Activated CD4-positive, alpha-beta memory T cell treated with anti-CD3 and anti-CD28 coated beads, Interleukin-2, amount 10 ng/mL, durations not matched to agents 7 days and 5 days (primary cell): ENCODE measurements around the gene GATAD2A. TPM values are rescaled to one million over a fixed set of nuclear protein-coding genes. Genes with fewer than 3 reads are reported as not detected.

Experiments
- CTCF ChIA-PET: fragments of 350-600 bp; sonication (Branson Sonifier 250); formaldehyde crosslinking; loops from one replicate; lab custom pipeline; 2021; ENCODE audit warnings: antibody characterized with exemption, inconsistent platforms; lab: Charles Lee
- POLR2A ChIA-PET: fragments of 350-600 bp; sonication (Branson Sonifier 250); formaldehyde crosslinking; loops from one replicate; lab custom pipeline; 2021; ENCODE audit warnings: antibody characterized with exemption; lab: Charles Lee
- DNase-seq: peaks from one replicate; pipeline ENCODE4 v3.0.0-alpha.2; 2020
- H3K27ac Mint-ChIP-seq: one replicate; pipeline ENCODE4 v1.8.0; 2021; ENCODE audit warnings: mild to moderate bottlenecking, mixed read lengths
- H3K27me3 Mint-ChIP-seq: one replicate; pipeline ENCODE4 v1.8.0; 2021; ENCODE audit warnings: mixed read lengths
- H3K36me3 Mint-ChIP-seq: one replicate; pipeline ENCODE4 v1.8.0; 2021; ENCODE audit warnings: low read depth, mixed read lengths
- H3K4me1 Mint-ChIP-seq: one replicate; pipeline ENCODE4 v1.8.0; 2021; ENCODE audit warnings: mixed read lengths
- H3K4me3 Mint-ChIP-seq: one replicate; pipeline ENCODE4 v1.8.0; 2021; ENCODE audit warnings: mild to moderate bottlenecking, mixed read lengths
- H3K9me3 Mint-ChIP-seq: one replicate; pipeline ENCODE4 v1.8.0; 2021; ENCODE audit warnings: mixed read lengths
- total RNA-seq, 2 experiments: library from RNA; stranded (reverse); gene quantifications; one replicate each; pipeline ENCODE4 v1.2.3, GENCODE V29; 2021

Gene GATAD2A
- total RNA-seq, 2 experiments from 2014 or later, result 109 to 113 TPM

GRCh38 chr19:19416280-19416679 lies 10.8 kb downstream of the GATAD2A start:
- no peaks in the 10 kb centered on the region for H3K27me3 Mint-ChIP-seq
- ChIA-PET POLR2A (interaction anchor here (0.8 to 1.0 kb wide), 2 partner anchors 9 to 11 kb away, joined by 3 read pairs; partner anchors contain the start of gene GATAD2A), CTCF (interaction anchor here (0.7 to 1.9 kb wide), 2 partner anchors 11 to 235 kb away, joined by 3 to 5 read pairs; partner anchors contain the start of gene GATAD2A)
- peaks cover 35% of the 10 kb centered on the region for H3K36me3 Mint-ChIP-seq
- H3K27ac Mint-ChIP-seq, result no peak overlapping the region
- no peaks in the 10 kb centered on the region for H3K9me3 Mint-ChIP-seq
- no peak overlapping the region for H3K4me3 Mint-ChIP-seq
- peaks cover 54% of the 10 kb centered on the region for H3K4me1 Mint-ChIP-seq
- DNase-seq, result no peak

- no peaks in the 10 kb centered on the region for H3K27me3 Mint-ChIP-seq
- no peaks in the 10 kb centered on the region for H3K9me3 Mint-ChIP-seq
- ChIA-PET POLR2A (interaction anchor here (1.0 to 1.5 kb wide), 2 partner anchors 10 to 12 kb away, joined by 3 to 6 read pairs; partner anchors contain the start of gene GATAD2A), CTCF (interaction anchor here (0.7 to 1.9 kb wide), 2 partner anchors 12 to 236 kb away, joined by 3 to 5 read pairs; partner anchors contain the start of gene GATAD2A)
- H3K4me3 Mint-ChIP-seq, result no peak overlapping the region
- peaks cover 55% of the 10 kb centered on the region for H3K4me1 Mint-ChIP-seq
- H3K36me3 Mint-ChIP-seq, result peaks cover 33% of the 10 kb centered on the region
- no peak overlapping the region for H3K27ac Mint-ChIP-seq
- DNase-seq, result no peak
Measured at GRCh38 chr19:19417046-19417445, 11.6 kb downstream of the GATAD2A start.

DNA sequence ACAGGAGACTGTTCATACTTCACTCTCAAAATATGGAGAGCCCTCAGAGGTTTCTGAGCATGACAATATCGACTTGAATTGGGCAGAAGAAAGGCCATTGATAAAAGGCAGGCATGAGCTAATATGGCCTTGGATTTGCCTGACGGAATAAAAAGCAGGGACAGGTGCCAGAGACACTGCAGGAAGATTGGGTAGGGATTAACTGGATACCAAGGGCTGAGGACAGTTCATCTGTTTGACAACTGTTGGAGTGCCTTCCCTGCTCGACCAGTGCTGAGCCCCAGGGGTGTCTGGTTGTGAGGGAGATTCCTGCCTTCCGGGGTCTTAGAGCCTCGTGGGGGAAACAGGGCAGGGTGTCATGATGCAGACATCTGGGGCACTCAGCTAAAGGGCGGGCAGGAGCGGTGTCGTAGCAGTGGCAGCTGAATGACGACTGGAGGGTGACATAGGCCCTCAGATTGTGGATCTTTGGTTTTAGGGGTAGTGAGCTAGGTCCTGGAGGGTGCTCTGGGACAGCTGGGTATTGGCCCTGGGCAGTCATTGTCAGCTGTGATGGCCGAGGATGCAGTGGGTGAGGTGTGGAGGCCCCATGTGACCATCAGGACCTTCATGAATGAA lies 12.3 kb downstream of the GATAD2A start:
- DNase-seq, result no peak
- Mint-ChIP-seq H3K36me3 (peaks cover 27% of the 10 kb centered on the region), H3K4me1 (peaks cover 52% of the 10 kb centered on the region), H3K4me3 (no peak overlapping the region), H3K9me3 (no peaks in the 10 kb centered on the region), H3K27ac (no peak overlapping the region), H3K27me3 (no peaks in the 10 kb centered on the region)
- CTCF ChIA-PET, result interaction anchor here (1.1 kb wide), 1 partner anchor 73 kb away, joined by 3 read pairs; no protein-coding TSS in a partner anchor
- POLR2A ChIA-PET, result interaction anchor here (1.5 kb wide), 1 partner anchor 11 kb away, joined by 6 read pairs; no protein-coding TSS in a partner anchor

- H3K9me3 Mint-ChIP-seq, result no peaks in the 10 kb centered on the region
- ChIA-PET CTCF (interaction anchor here (1.1 kb wide), 1 partner anchor 72 kb away, joined by 3 read pairs; no protein-coding TSS in a partner anchor), POLR2A (no interaction called here)
- H3K4me1 Mint-ChIP-seq, result peaks cover 45% of the 10 kb centered on the region
- H3K4me3 Mint-ChIP-seq, result no peak overlapping the region
- peaks cover 21% of the 10 kb centered on the region for H3K36me3 Mint-ChIP-seq
- no peaks in the 10 kb centered on the region for H3K27me3 Mint-ChIP-seq
- H3K27ac Mint-ChIP-seq, result peak overlapping the region; percentile 58
- no peak for DNase-seq
Measured at GRCh38 chr19:19418555-19419260, 13.2 kb downstream of the GATAD2A start.

DNA sequence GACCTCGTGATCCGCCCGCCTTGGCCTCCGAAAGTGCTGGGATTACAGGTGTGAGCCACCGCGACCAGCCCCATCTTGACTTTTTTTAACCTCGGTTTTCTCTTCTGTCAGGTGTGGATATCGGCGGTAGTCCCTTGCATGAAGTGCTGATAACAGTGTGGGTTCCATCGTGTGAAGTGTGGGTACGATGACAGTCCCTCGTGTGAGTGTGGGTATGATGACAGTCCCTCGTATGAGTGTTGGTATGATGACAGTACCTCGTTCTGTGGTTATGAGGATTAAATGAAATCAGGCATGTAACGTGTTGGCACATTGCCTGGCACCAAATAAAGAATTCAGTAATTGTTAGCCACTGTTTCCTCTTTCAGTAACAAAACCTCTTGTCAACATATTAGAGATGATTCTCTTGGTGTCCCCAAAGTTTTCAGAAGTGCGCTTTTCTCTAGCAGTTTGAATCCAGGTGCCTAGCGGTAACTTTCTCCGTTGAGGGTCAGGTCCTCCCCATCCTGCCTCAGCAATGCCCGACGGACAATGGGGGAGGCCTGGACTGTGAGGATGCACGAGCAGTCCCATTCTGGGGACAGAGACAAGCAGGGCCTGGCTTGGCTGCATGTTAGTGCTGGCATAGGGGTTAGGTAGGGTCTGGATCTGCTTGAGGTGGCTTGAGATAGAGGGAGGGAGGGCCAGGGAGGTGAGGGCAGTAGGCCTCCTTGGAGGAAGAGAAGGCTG lies 15.3 kb downstream of the GATAD2A start:
- Mint-ChIP-seq H3K36me3 (peaks cover 13% of the 10 kb centered on the region), H3K4me3 (no peak overlapping the region), H3K4me1 (peaks cover 39% of the 10 kb centered on the region), H3K27me3 (no peaks in the 10 kb centered on the region), H3K27ac (no peak overlapping the region), H3K9me3 (no peaks in the 10 kb centered on the region)
- ChIA-PET CTCF (interaction anchor here (0.7 kb wide), 1 partner anchor 68 kb away, joined by 3 read pairs; no protein-coding TSS in a partner anchor), POLR2A (no interaction called here)
- DNase-seq, result no peak

- H3K27me3 Mint-ChIP-seq, result no peaks in the 10 kb centered on the region
- DNase-seq, result no peak
- H3K9me3 Mint-ChIP-seq, result no peaks in the 10 kb centered on the region
- ChIA-PET POLR2A (no interaction called here), CTCF (no interaction called here)
- H3K4me1 Mint-ChIP-seq, result peaks cover 33% of the 10 kb centered on the region
- no peak overlapping the region for H3K4me3 Mint-ChIP-seq
- H3K36me3 Mint-ChIP-seq, result peaks cover 7% of the 10 kb centered on the region
- no peak overlapping the region for H3K27ac Mint-ChIP-seq
Measured at GRCh38 chr19:19421299-19421696, 15.8 kb downstream of the GATAD2A start.

GRCh38 chr19:19422156-19422555 lies 16.7 kb downstream of the GATAD2A start:
- no peak for DNase-seq
- no peak overlapping the region for H3K27ac Mint-ChIP-seq
- POLR2A ChIA-PET, result no interaction called here

DNA sequence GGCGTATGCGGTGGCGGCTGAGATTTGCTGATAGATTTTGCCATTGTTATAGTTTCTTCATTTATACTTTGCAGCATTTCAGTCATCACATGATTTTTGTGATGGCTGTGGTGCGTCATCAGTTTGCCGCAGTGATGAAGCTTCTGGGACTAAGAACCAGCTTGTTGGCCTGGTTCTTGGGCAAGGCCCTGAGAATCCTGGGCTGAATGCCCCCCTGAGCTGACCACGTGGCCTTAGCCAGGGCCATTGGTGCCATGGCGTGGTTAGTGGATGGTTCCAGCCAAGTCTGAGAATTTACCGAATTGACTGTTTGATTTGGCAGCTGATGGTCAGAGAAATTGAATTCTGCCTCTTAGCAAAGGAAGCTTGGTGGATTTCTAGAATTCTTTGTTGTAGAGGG lies 17.8 kb downstream of the GATAD2A start:
- no peak for DNase-seq
- POLR2A ChIA-PET, result interaction anchor here (1.2 kb wide), 1 partner anchor 36 kb away, joined by 3 read pairs; no protein-coding TSS in a partner anchor
- CTCF ChIA-PET, result no interaction called here
- no peak overlapping the region for H3K27ac Mint-ChIP-seq
- no peak overlapping the region for H3K4me3 Mint-ChIP-seq
- peaks cover 17% of the 10 kb centered on the region for H3K36me3 Mint-ChIP-seq
- H3K9me3 Mint-ChIP-seq, result no peaks in the 10 kb centered on the region
- peaks cover 26% of the 10 kb centered on the region for H3K4me1 Mint-ChIP-seq
- no peaks in the 10 kb centered on the region for H3K27me3 Mint-ChIP-seq

More at GRCh38 chr19:19422156-19422555, 16.7 kb downstream of the GATAD2A start:
- Mint-ChIP-seq H3K9me3 (no peaks in the 10 kb centered on the region), H3K27me3 (no peaks in the 10 kb centered on the region), H3K36me3 (peaks cover 10% of the 10 kb centered on the region), H3K4me1 (peaks cover 36% of the 10 kb centered on the region), H3K4me3 (no peak overlapping the region)
- CTCF ChIA-PET, result no interaction called here

GRCh38 chr19:19425170-19425875 lies 19.8 kb downstream of the GATAD2A start:
- peaks cover 21% of the 10 kb centered on the region for H3K36me3 Mint-ChIP-seq
- ChIA-PET CTCF (interaction anchor here (0.7 kb wide), 1 partner anchor 71 kb away, joined by 3 read pairs; no protein-coding TSS in a partner anchor), POLR2A (no interaction called here)
- no peaks in the 10 kb centered on the region for H3K9me3 Mint-ChIP-seq
- no peak for DNase-seq
- no peak overlapping the region for H3K27ac Mint-ChIP-seq
- no peak overlapping the region for H3K4me3 Mint-ChIP-seq
- H3K4me1 Mint-ChIP-seq, result peaks cover 18% of the 10 kb centered on the region
- H3K27me3 Mint-ChIP-seq, result no peaks in the 10 kb centered on the region

DNA sequence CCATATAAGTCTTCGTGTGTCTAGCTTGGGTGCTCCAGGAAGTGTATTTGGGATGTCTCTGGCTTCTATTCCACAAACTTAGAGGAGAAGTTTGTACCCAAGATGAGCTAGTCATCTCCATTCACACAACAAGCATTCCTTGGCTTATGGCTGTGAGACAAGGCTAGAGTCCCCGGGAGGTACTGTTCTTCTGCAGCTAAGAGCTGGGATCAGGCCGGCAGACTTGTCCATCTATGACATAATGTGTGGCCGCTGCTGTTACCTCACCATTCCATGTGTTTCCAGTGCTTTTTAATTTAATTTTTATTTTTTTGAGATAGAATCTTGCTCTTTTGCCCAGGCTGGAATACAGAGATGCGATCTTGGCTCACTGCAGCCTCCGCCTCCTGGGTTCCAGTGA lies 20.7 kb downstream of the GATAD2A start:
- no peaks in the 10 kb centered on the region for H3K27me3 Mint-ChIP-seq
- POLR2A ChIA-PET, result interaction anchor here (1.2 kb wide), 1 partner anchor 20 kb away, joined by 4 read pairs; no protein-coding TSS in a partner anchor
- peaks cover 15% of the 10 kb centered on the region for H3K36me3 Mint-ChIP-seq
- H3K27ac Mint-ChIP-seq, result no peak overlapping the region
- no peaks in the 10 kb centered on the region for H3K9me3 Mint-ChIP-seq
- H3K4me1 Mint-ChIP-seq, result peaks cover 12% of the 10 kb centered on the region
- no peak overlapping the region for H3K4me3 Mint-ChIP-seq
- DNase-seq, result no peak
- CTCF ChIA-PET, result interaction anchor here (0.7 kb wide), 1 partner anchor 72 kb away, joined by 3 read pairs; no protein-coding TSS in a partner anchor

DNA sequence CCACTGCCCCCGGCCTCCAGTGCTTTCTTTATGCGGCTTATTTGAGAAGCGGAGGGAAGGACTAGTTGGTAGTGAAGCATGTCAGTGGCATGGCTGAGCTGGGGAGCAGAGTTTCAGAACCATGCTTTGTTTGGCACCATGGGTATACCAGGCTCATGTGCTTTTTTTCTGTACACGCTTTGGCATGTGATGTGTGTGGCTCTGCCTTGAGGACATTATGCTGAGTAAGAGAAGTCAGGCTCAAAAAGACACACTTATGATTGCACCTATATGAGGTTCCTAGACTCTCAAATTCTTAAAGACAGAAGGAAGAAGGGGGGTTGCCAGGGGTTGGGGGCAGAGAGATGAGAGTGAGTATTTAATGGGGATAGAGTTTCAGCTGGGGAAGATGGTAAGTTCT lies 21.3 kb downstream of the GATAD2A start:
- Mint-ChIP-seq H3K27me3 (no peaks in the 10 kb centered on the region), H3K36me3 (peaks cover 15% of the 10 kb centered on the region), H3K4me3 (no peak overlapping the region), H3K27ac (no peak overlapping the region), H3K9me3 (no peaks in the 10 kb centered on the region), H3K4me1 (peaks cover 10% of the 10 kb centered on the region)
- ChIA-PET CTCF (no interaction called here), POLR2A (interaction anchor here (1.2 kb wide), 1 partner anchor 20 kb away, joined by 4 read pairs; no protein-coding TSS in a partner anchor)
- no peak for DNase-seq

GRCh38 chr19:19427302-19427701 lies 21.8 kb downstream of the GATAD2A start:
- Mint-ChIP-seq H3K36me3 (peaks cover 15% of the 10 kb centered on the region), H3K27me3 (no peaks in the 10 kb centered on the region), H3K27ac (no peak overlapping the region), H3K4me3 (no peak overlapping the region), H3K9me3 (no peaks in the 10 kb centered on the region), H3K4me1 (peaks cover 9% of the 10 kb centered on the region)
- no peak for DNase-seq
- ChIA-PET POLR2A (interaction anchor here (1.2 kb wide), 1 partner anchor 21 kb away, joined by 4 read pairs; no protein-coding TSS in a partner anchor), CTCF (no interaction called here)
